Measurements from ENCODE around the gene KCTD13. TPM values are rescaled to one million over a fixed set of nuclear protein-coding genes. Genes with fewer than 3 reads are reported as not detected.

KCTD13 gene
- total RNA-seq, 2 experiments from 2014 or later, result 44.6 to 48.4 TPM

GRCh38 chr16:29927070-29927905, 1.3 kb upstream of the KCTD13 start:
- H3K4me3 Mint-ChIP-seq, result peak overlapping the region; percentile 89
- no peaks in the 10 kb centered on the region for H3K9me3 Mint-ChIP-seq (ENCODE audit: low read depth)
- H3K36me3 Mint-ChIP-seq, result peaks cover 6% of the 10 kb centered on the region
- CTCF ChIA-PET, result interaction anchor here (1.4 to 2.8 kb wide), 6 partner anchors 34 to 226 kb away, joined by 3 to 17 read pairs (median 6); partner anchors contain the start of genes CDIPT, TAOK2 and TMEM219
- H3K27me3 Mint-ChIP-seq, result peaks cover 2% of the 10 kb centered on the region
- DNase-seq (no peak), ATAC-seq (no peak)
- peaks cover 30% of the 10 kb centered on the region for H3K4me1 Mint-ChIP-seq
- H3K27ac Mint-ChIP-seq, result peak overlapping the region; percentile 93

GRCh38 chr16:29926711-29927052, 656 bp upstream of the KCTD13 start:
- CTCF ChIA-PET, result interaction anchor here (0.7 to 2.8 kb wide), 10 partner anchors 25 to 225 kb away, joined by 3 to 17 read pairs (median 5); partner anchors contain the start of genes CDIPT, PAGR1, TAOK2 and TMEM219
- peak overlapping the region; percentile 93 for H3K27ac Mint-ChIP-seq
- H3K36me3 Mint-ChIP-seq, result peaks cover 6% of the 10 kb centered on the region
- no peak for ATAC-seq
- DNase-seq, result no peak
- peaks cover 30% of the 10 kb centered on the region for H3K4me1 Mint-ChIP-seq
- H3K27me3 Mint-ChIP-seq, result peaks cover 2% of the 10 kb centered on the region
- H3K4me3 Mint-ChIP-seq, result peak overlapping the region; percentile 89
- no peaks in the 10 kb centered on the region for H3K9me3 Mint-ChIP-seq (ENCODE audit: low read depth)

GRCh38 chr16:29925105-29925756, 795 bp downstream of the KCTD13 start:
- CTCF ChIA-PET, result interaction anchor here (1.0 to 2.8 kb wide), 10 partner anchors 36 to 224 kb away, joined by 3 to 17 read pairs (median 5); partner anchors contain the start of genes CDIPT, PAGR1, TAOK2 and TMEM219
- no peak for DNase-seq
- H3K9me3 Mint-ChIP-seq (ENCODE audit: low read depth), result no peaks in the 10 kb centered on the region
- peak overlapping the region; percentile 89 for H3K4me3 Mint-ChIP-seq
- H3K27me3 Mint-ChIP-seq, result peaks cover 2% of the 10 kb centered on the region
- peaks cover 14% of the 10 kb centered on the region for H3K36me3 Mint-ChIP-seq
- peak overlapping the region; percentile 64 for H3K27ac Mint-ChIP-seq
- H3K4me1 Mint-ChIP-seq, result peaks cover 35% of the 10 kb centered on the region
- ATAC-seq, result no peak

GRCh38 chr16:29922986-29923501, 3.0 kb downstream of the KCTD13 start:
- no peaks in the 10 kb centered on the region for H3K9me3 Mint-ChIP-seq (ENCODE audit: low read depth)

GRCh38 chr16:29922326-29922725, 3.7 kb downstream of the KCTD13 start:
- Mint-ChIP-seq H3K27ac (no peak overlapping the region), H3K27me3 (no peaks in the 10 kb centered on the region), H3K9me3 (ENCODE audit: low read depth) (no peaks in the 10 kb centered on the region), H3K4me3 (no peak overlapping the region), H3K4me1 (peaks cover 31% of the 10 kb centered on the region), H3K36me3 (peaks cover 19% of the 10 kb centered on the region)
- CTCF ChIA-PET, result interaction anchor here (1.1 kb wide), 1 partner anchor 58 kb away, joined by 3 read pairs; no protein-coding TSS in a partner anchor
- ATAC-seq (no peak), DNase-seq (no peak)

More at GRCh38 chr16:29922986-29923501, 3.0 kb downstream of the KCTD13 start:
- CTCF ChIA-PET, result interaction anchor here (1.1 kb wide), 1 partner anchor 59 kb away, joined by 3 read pairs; no protein-coding TSS in a partner anchor
- H3K27me3 Mint-ChIP-seq, result no peaks in the 10 kb centered on the region
- H3K4me3 Mint-ChIP-seq, result no peak overlapping the region
- peaks cover 35% of the 10 kb centered on the region for H3K4me1 Mint-ChIP-seq
- no peak for ATAC-seq
- peaks cover 19% of the 10 kb centered on the region for H3K36me3 Mint-ChIP-seq
- DNase-seq, result no peak
- no peak overlapping the region for H3K27ac Mint-ChIP-seq

- DNase-seq (no peak), ATAC-seq (no peak)
- H3K27ac Mint-ChIP-seq, result no peak overlapping the region
- no peak overlapping the region for H3K4me3 Mint-ChIP-seq
- H3K36me3 Mint-ChIP-seq, result peaks cover 22% of the 10 kb centered on the region
- H3K9me3 Mint-ChIP-seq (ENCODE audit: low read depth), result no peaks in the 10 kb centered on the region
- CTCF ChIA-PET, result interaction anchor here (0.9 to 1.3 kb wide), 3 partner anchors 23 to 73 kb away, joined by 3 to 4 read pairs (median 3); no protein-coding TSS in a partner anchor
- H3K27me3 Mint-ChIP-seq, result no peaks in the 10 kb centered on the region
- H3K4me1 Mint-ChIP-seq, result peaks cover 19% of the 10 kb centered on the region
Measured at GRCh38 chr16:29921034-29921385, 5.0 kb downstream of the KCTD13 start.

GRCh38 chr16:29920288-29921033, 5.6 kb downstream of the KCTD13 start:
- CTCF ChIA-PET, result interaction anchor here (0.9 to 1.3 kb wide), 3 partner anchors 24 to 72 kb away, joined by 3 to 4 read pairs (median 3); no protein-coding TSS in a partner anchor
- Mint-ChIP-seq H3K9me3 (ENCODE audit: low read depth) (no peaks in the 10 kb centered on the region), H3K27me3 (no peaks in the 10 kb centered on the region), H3K36me3 (peaks cover 26% of the 10 kb centered on the region), H3K4me3 (no peak overlapping the region), H3K27ac (no peak overlapping the region), H3K4me1 (peaks cover 19% of the 10 kb centered on the region)
- ATAC-seq (no peak), DNase-seq (no peak)

GRCh38 chr16:29916979-29917378, 9.0 kb downstream of the KCTD13 start:
- no peak for ATAC-seq

GRCh38 chr16:29915590-29916247, 10.3 kb downstream of the KCTD13 start:
- H3K27me3 Mint-ChIP-seq, result no peaks in the 10 kb centered on the region
- DNase-seq, result no peak
- peaks cover 17% of the 10 kb centered on the region for H3K36me3 Mint-ChIP-seq
- peaks cover under 1% of the 10 kb centered on the region for H3K4me1 Mint-ChIP-seq
- H3K27ac Mint-ChIP-seq, result peak overlapping the region; percentile 28
- H3K4me3 Mint-ChIP-seq, result no peak overlapping the region
- CTCF ChIA-PET, result interaction anchor here (1.4 kb wide), 1 partner anchor 99 kb away, joined by 4 read pairs; no protein-coding TSS in a partner anchor
- no peak for ATAC-seq
- no peaks in the 10 kb centered on the region for H3K9me3 Mint-ChIP-seq (ENCODE audit: low read depth)

More at GRCh38 chr16:29916979-29917378, 9.0 kb downstream of the KCTD13 start:
- DNase-seq, result no peak
- Mint-ChIP-seq H3K9me3 (ENCODE audit: low read depth) (no peaks in the 10 kb centered on the region), H3K27ac (no peak overlapping the region), H3K4me1 (peaks cover 5% of the 10 kb centered on the region), H3K36me3 (peaks cover 19% of the 10 kb centered on the region), H3K27me3 (no peaks in the 10 kb centered on the region), H3K4me3 (no peak overlapping the region)
- CTCF ChIA-PET, result interaction anchor here (1.0 to 1.4 kb wide), 4 partner anchors 11 to 100 kb away, joined by 3 to 4 read pairs (median 3); no protein-coding TSS in a partner anchor

- CTCF ChIA-PET, result interaction anchor here (1.3 kb wide), 1 partner anchor 48 kb away, joined by 3 read pairs; the partner anchor contains the start of gene TMEM219
- Mint-ChIP-seq H3K4me1 (no peaks in the 10 kb centered on the region), H3K4me3 (no peak overlapping the region), H3K27ac (no peak overlapping the region), H3K27me3 (no peaks in the 10 kb centered on the region), H3K36me3 (peaks cover 9% of the 10 kb centered on the region), H3K9me3 (ENCODE audit: low read depth) (no peaks in the 10 kb centered on the region)
- ATAC-seq (no peak), DNase-seq (no peak)
Measured at GRCh38 chr16:29913514-29913913, 12.5 kb downstream of the KCTD13 start.

- CTCF ChIA-PET, result interaction anchor here (0.8 kb wide), 1 partner anchor 13 kb away, joined by 3 read pairs; the partner anchor contains the start of gene SEZ6L2
- DNase-seq (no peak), ATAC-seq (no peak)
- H3K27ac Mint-ChIP-seq, result no peak overlapping the region
- H3K9me3 Mint-ChIP-seq (ENCODE audit: low read depth), result no peaks in the 10 kb centered on the region
- no peaks in the 10 kb centered on the region for H3K27me3 Mint-ChIP-seq
- H3K4me3 Mint-ChIP-seq, result no peak overlapping the region
- H3K4me1 Mint-ChIP-seq, result no peaks in the 10 kb centered on the region
- peaks cover 8% of the 10 kb centered on the region for H3K36me3 Mint-ChIP-seq
Measured at GRCh38 chr16:29912087-29912486, 13.9 kb downstream of the KCTD13 start.

- DNase-seq, result no peak
- Mint-ChIP-seq H3K27ac (no peak overlapping the region), H3K9me3 (ENCODE audit: low read depth) (no peaks in the 10 kb centered on the region), H3K36me3 (peaks cover 6% of the 10 kb centered on the region), H3K4me1 (no peaks in the 10 kb centered on the region), H3K27me3 (no peaks in the 10 kb centered on the region), H3K4me3 (no peak overlapping the region)
- ATAC-seq, result no peak
- CTCF ChIA-PET, result interaction anchor here (0.8 kb wide), 1 partner anchor 13 kb away, joined by 3 read pairs; the partner anchor contains the start of gene SEZ6L2
Measured at GRCh38 chr16:29911676-29912010, 14.4 kb downstream of the KCTD13 start.
